ENCODE measurements around the gene ABCD3.
"Not testable (repeated sequence)": the region's sequence is repeated elsewhere in the genome, so short reads cannot be mapped to it uniquely, and the experiment has no call there.

Gene ABCD3

GRCh38 chr1:94416901-94417727, 1.1 kb upstream of the ABCD3 start:
- DNase-seq (ENCODE audit: low read depth) = peak; percentile 38

DNA sequence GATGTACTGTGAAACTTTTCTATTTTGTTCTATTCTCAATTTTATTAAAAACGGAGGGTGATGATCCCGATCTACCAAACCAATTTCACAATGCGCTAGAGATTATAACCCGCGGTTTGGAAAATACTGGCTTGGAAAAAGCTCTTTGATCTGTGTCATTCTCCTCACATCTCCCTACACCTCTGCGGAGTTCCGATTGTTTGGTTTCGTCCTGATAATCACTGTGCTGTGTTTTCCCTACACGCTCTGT, 536 bp upstream of the ABCD3 start:
- DNase-seq (ENCODE audit: low read depth) = no peak

DNA sequence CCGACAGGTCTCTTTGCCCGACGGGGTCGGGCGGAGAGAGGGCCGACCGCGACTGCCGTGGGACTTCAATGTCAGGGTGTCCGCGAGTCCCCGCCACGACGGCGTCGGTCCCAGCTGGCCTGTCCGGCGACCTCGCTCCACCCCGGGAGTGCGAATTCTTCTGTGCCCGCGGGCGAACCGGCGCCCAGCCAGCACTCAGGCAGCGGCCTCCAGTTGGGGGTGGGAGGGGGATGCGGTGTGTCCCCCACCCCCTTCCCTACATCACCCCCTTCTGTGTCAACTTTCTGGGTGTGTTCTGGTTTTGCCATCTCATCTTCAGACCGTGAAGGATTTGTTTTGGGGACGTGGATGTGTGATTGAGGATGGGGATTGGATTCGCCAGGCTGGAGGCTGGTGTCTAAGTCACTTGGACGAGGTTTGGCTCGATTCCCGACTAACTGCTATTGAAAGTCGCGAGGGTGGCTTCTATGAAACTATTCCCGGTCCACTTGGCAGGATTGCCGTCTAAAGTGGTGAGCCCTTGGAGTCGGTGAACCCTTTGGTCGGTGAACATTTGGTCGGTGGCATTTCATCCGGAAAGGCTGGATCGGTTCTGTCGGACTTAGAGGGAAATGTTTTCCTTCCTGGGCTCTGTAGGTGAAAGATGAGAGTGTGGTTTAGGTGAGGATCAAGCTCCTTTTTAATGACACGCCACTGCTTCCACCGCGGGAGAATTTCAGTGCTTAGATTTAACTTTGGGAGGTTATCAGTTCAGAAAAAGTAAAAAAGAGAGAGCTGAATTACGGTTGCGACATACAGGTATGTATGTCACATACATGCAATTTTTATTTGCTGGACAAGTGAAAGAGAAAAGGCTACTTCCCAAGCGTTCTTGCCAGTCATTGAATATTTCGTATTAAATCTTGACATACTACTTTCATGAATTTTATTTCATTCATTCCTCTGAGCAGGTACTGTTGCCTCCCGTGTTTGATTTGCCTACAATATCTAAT, 771 bp downstream of the ABCD3 start:
- DNase-seq (ENCODE audit: low read depth) = no peak

GRCh38 chr1:94422115-94422820, 4.1 kb downstream of the ABCD3 start:
- no peak for DNase-seq (ENCODE audit: low read depth)

DNA sequence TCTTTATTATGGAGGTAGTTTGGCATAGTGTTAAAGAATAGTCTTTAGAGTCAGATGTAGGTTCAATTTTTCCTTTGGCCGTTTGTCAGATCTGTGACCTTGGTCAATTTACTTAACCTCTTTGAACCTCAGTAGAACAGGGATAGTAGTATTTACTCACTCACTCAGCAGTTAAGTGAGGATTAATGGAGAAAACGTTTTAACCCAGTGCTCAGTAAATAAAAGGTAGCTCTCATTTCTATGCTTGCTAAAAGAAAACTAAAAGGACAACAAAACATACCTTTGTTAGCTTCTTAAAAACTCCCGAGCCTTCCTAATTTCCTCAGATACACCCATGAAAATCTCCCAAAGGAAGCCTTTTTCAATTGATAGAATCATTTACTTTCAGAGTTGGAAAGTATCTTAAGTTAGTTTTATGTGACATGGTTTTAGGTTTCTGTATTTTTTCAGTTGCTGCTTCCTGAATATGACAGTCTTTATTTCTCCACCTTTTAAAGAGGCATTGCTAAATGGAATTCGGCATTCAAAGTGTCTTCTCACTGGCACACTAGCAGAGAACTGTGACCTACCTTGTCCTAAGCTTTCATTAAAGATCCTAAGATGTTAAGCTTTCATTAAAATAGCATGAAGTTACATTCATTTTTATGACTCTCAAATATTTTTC, 7.8 kb downstream of the ABCD3 start:
- DNase-seq (ENCODE audit: low read depth) = no peak

GRCh38 chr1:94426485-94426870, 8.3 kb downstream of the ABCD3 start:
- not testable (repeated sequence) for DNase-seq (ENCODE audit: low read depth)

- DNase-seq (ENCODE audit: low read depth) = no peak
These were observed 10.3 kb downstream of the ABCD3 start for GRCh38 chr1:94428441-94428840.

- DNase-seq (ENCODE audit: low read depth) = not testable (repeated sequence)
These were observed 10.8 kb downstream of the ABCD3 start for GRCh38 chr1:94428927-94429528.

DNA sequence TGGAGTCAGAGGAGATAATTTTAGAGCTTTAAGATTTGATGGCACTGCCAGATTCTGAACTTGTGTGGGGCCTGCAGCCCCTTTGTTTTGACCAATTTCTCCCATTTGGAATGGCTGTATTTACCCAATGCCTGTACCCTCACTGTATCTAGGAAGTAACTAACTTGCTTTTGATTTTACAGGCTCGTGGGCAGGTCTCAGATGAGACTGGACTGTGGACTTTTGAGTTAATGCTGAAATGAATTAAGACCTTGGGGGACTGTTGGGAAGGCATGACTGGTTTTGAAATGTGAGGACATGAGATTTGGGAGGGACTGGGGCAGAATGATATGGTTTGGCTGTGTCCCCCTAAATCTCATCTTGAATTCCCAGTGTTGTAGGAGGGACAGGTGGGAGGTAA, 11.9 kb downstream of the ABCD3 start:
- not testable (repeated sequence) for DNase-seq (ENCODE audit: low read depth)

- DNase-seq (ENCODE audit: low read depth) = no peak
These were observed 15.7 kb downstream of the ABCD3 start for GRCh38 chr1:94433866-94434265.

GRCh38 chr1:94434365-94435045, 16.3 kb downstream of the ABCD3 start:
- DNase-seq (ENCODE audit: low read depth) = no peak

DNA sequence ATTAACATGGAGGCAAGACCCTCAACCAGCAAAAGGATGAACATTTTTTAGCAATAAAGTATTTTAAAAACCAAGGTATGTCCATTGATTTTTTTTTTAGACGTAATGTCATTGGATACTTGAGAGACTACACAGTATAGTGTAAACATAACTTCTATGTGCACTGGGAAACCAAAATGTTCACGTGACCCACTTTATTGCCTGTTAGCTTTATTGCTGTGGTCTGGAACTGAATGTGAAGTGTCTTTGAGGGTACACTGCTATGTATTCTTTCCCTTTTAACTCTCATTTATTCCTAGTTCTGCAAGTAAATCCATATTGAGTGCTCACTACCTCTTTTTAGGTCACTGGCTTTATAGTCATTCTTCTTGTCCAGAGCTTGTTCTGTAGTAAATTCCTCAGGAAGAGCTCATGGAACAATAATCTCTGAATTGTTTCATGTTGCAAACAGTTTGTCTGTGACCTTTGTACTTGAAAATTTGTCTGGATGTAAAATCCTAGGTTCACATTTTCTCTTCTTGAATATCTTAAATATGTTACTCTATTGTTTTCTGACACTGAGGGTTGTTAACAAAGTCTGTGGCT, 20.6 kb downstream of the ABCD3 start:
- DNase-seq (ENCODE audit: low read depth) = no peak

DNA sequence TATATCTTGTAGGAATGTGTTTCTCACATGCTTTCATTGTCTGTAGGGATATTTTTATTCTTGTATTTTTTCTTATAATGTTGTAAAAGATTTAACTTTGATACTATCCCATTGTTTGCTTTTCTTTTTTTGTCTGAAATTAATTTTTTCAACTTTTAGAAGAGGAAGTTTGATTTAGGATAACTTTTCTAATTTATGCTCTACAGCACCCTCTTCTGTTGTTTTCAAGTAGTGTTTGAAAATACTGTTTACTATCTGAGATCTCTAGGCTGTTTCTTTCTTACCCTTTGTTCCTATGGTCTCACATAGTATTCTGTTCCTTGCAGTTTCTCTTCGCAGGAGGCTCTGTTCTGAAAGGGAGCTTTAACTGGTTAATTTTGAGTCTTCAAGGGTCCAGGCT, 21.9 kb downstream of the ABCD3 start:
- no peak for DNase-seq (ENCODE audit: low read depth)

DNA sequence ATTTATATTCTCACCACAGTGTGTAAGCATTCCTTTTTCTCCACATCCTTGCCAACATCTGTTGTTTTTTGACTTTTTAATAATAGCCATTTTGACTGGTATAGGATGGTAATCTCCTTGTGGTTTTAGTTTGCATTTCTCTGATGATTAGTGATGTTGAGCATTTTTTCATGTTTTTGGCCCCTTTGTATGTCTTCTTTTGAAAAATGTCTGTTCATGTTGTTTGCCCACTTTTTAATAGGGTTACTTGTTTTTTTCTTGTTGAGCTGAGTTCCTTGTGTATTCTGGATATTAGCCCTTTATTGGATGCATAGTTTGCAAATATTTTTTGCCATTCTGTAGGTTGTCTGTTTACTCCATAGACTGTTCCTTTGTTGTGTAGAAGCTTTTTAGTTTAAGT, 24.9 kb downstream of the ABCD3 start:
- not testable (repeated sequence) for DNase-seq (ENCODE audit: low read depth)

DNA sequence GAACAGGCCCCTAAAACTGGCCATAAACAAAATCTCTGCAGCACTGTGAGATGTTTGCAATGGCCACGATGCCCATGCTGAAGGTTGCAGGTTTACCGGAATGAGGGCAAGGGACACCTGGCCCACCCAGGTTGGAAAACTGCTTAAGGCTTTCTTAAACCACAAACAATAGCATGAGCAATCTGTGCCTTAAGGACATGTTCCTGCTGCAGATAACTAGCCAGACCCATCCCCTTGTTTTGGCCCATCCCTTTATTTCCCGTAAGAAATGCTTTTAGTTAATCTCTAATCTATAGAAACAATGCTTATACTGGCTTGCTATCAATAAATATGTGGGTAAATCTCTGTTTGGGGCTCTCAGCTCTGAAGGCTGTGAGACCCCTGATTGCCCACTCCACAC, 26.6 kb downstream of the ABCD3 start:
- DNase-seq (ENCODE audit: low read depth) = not testable (repeated sequence)

DNA sequence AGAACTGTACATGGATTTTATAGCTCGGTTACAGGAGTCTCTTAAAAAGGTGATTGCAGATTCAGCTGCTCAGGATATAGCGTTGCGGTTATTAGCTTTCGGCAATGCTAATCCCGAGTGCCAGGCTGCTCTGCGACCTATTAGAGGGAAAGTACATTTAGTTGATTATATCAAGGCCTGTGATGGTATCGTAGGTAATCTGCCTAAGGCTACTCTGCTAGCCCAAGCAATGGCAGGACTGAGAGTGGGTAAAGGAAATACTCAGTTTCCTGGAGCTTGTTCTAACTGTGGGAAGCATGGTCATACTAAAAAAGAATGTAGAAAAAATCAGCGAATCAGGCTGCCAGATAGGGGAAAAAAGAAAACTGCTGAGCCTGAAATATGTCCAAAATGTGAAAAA, 27.5 kb downstream of the ABCD3 start:
- DNase-seq (ENCODE audit: low read depth) = not testable (repeated sequence)

DNA sequence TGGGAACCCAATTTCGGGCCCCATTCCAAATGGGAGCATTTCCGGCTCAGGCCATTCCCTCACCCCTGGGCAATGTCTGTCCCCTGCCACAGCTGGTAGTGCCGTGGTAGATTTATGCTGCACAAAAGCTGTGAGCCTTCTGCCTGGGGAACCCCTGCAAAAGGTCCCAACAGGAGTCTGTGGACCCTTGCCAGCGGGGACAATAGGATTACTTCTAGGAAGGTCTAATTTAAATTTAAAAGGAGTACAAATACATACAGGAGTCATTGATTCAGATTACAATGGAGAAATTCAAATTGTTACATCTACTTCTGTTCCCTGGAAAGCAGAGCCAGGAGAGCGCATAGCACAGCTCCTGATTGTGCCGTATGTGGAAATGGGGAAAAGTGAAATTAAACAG, 28.0 kb downstream of the ABCD3 start:
- not testable (repeated sequence) for DNase-seq (ENCODE audit: low read depth)

- DNase-seq (ENCODE audit: low read depth) = not testable (repeated sequence)
These were observed 30.6 kb downstream of the ABCD3 start for GRCh38 chr1:94448741-94449140.

GRCh38 chr1:94456736-94457135, 38.5 kb downstream of the ABCD3 start:
- no peak for DNase-seq (ENCODE audit: low read depth)

- no peak for DNase-seq (ENCODE audit: low read depth)
These were observed 44.4 kb downstream of the ABCD3 start for GRCh38 chr1:94462606-94463005.
